ENCODE data around the gene TRAPPC3L.

Gene TRAPPC3L

DNA sequence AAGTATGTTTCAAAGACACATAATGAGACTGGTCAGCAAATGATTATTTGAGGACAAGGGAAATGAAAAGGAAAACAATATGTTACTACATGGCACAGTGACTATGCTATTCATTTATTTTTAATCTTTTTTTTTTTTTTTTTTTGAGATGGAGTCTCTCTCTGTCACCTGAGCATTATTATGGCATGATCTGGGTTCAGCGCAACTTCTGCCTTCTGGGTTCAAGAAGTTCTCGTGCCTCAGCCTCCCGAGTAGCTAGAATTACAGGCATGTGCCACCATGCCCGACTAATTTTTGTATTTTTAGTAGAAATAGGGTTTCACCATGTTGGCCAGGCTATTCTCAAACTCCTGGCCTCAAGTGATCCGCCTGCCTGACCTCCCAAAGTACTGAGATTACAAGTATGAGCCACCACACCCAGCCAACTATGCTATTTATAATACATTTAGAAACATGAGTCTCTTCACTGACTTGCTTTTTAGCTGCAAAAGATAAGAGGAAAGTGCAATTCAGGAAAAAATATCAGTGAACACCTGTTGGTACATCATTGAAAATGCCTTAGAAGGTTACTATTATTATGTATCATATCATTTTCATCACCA is 11.4 kb upstream of the TRAPPC3L start:
- no peak for DNase-seq

DNA sequence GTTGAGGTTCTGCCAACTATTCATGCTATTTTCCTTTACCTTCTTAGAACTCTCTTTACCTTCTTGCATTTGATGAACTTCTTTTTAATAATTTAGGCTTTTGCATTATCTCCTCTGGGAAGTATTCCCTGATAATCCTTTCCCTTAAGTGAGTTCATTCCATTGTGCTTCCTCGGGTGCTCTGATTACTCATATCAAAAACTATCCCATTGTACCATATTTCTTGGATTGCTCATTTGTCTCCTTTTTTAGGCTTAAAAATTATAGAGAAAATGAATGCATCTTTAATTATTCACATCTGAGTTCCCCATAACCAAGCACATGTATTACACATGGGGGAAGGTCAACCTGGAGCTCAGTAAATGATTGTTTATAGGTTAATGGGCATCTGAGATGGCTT is 10.6 kb upstream of the TRAPPC3L start:
- DNase-seq: no peak

DNA sequence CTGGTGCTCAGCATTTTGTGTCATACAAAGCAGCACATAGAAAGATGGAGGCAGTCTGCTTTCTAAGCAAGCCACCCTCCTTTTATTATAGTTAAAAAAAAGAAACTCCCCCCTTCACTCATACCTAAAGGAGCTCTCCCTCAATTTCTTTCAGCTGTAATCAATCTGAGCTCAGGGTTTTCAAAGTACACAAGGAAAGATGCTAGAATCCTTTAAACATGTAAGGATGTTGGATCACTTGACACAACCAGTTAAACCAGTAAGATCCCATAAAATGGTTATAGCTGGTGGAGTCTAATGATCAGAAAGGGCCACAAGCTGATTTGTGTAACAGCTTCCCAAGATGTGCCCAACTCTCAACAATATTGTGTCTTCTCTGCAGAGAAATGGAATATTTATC is 8.0 kb upstream of the TRAPPC3L start, which contains the start of gene CALHM4:
CALHM4 (plus strand) TSS at position 301 of the 400 bp plus-strand sequence; CDS start at position 344, 43 bp downstream.
- no peak for DNase-seq

GRCh38 chr6:116550796-116551195 is 5.3 kb upstream of the TRAPPC3L start:
- DNase-seq: no peak

DNA sequence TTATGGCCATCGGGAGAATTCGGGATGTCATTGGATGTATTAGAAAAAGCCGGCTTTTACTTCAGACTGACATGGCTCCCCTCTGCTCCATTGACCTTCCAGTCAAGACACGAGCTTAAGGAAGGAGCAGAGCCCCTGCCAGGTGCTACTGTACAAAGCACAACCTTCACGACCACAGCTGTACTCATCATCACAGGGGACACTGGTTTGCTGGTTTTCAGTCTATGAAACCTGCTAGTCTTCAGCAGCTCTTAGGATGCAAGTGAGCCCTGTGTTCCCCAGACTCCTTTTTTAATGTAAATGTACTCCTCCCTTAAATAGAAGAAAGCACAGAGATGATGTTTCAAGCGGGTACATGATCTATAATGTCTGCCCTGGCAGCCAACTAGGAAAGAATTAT is 1.9 kb upstream of the TRAPPC3L start:
- DNase-seq: no peak

GRCh38 chr6:116543149-116543548 is 2.3 kb downstream of the TRAPPC3L start:
- no peak for DNase-seq

GRCh38 chr6:116542426-116542825 is 3.1 kb downstream of the TRAPPC3L start:
- DNase-seq: no peak

DNA sequence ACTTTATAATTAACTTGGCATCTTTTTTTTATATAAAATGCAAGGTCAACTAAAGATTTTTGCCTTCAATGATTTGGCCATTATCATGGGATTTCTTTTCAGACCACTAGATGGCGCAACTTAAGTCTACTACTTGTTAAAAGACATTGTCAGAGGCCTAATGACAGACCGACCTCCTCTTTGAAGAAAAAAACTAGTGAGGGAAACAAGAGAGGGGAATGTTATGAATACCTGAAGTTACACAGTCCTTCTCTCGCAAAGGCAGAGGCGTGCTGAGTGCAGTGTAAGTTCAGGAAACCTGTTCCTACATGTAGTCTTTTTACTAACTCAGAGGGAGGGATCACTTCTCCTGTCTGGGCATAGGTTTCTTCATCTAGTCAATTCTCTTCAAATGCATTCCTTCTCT is 9.3 kb downstream of the TRAPPC3L start:
- DNase-seq: peak; percentile 55

- DNase-seq: no peak
These were observed 10.4 kb downstream of the TRAPPC3L start for GRCh38 chr6:116535109-116535508.

DNA sequence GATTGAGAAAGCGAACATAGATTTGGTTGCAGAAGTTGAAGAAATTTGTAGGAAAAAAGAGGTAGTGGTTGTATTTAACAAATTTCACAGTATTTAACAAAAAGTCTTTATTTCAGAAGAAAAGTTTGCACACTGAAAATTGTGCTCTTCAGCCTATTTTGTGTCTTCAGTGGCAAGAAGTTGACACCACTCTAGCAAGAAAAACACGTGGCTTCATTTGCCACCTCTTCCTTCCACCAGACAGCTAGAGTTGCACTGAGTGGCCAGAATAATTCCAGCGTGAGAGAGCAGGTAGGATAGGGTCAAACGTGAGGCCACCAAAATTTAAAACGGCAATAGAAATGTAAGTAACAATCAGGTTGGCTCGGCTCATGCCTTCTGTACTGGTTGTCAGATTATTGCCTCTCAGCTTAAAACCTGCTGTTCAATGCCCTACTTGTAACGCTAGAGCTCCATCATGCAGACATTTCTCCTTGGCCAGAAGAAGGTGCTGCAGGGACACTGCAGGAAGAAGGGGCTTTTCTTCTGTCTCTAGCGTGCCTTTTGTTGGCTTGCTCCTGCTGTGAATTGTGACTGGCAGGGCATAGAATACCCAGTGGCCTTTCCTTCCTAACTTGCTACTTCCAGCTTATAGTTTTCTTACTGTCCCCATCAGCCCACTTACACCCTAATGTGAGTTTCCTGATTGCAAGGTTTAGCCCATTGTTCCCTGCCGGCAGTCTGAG is 12.1 kb downstream of the TRAPPC3L start:
- DNase-seq: no peak

- DNase-seq: peak; percentile 47
These were observed 13.6 kb downstream of the TRAPPC3L start for GRCh38 chr6:116531675-116532570.

GRCh38 chr6:116530436-116530835 is 15.0 kb downstream of the TRAPPC3L start:
- peak; percentile 80 for DNase-seq

DNA sequence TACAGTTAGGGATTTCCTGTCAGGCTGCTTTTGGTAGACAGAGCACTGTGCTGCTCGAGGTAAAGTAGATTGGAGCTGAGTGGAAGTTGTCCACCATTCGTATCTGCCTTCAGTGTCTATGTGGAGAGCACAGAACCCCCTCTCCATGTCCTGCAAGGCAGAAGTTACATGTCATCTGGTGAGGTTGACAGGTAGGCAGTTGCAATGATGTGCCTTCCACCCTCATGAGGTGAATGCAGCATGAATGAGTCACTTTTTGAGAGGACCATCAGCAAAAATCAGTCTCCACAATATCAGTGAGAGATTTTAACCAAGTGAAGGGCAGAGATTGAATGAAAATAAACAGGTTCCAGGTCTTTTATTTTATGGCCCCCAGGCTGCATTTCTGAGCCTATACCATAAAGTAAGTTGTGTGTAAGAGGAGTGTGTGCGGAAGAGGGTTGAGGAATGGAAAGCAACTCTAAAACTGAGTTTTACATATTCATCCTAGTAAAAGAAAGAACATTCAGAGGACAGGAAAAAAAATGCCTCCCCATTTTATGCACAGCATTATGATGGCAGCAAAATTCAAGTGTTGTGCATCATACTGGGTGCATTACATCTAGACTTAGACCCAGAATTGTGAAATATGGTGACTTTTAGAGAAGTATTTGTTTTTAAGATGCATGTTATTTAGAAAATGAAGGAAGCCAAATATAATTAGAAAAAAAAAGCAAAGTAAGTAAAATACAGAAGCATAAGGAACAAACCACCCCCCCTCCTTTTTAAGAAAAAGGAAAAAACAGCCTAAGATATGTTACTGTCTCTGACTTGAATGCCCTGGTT is 15.8 kb downstream of the TRAPPC3L start:
- no peak for DNase-seq

- DNase-seq: no peak
These were observed 16.7 kb downstream of the TRAPPC3L start for GRCh38 chr6:116528780-116529179.

DNA sequence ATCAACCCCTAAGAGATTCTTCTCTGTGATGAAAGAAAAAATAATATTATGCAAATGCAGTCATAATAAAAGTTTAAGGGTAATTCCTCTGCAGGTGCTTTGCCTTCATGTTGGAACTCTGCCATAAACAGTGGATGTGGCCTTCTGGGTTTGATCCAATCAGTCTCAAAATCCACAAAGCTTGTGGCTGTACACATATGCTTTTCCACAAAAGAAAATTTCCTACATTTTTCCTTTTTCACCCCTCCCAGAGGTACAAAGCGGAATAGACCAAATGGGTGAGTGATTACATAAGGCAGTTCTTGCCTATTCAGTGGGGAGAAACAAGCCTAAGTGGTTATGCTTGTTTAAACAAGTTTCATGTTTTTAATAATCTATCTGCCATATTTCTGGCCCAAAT is 17.4 kb downstream of the TRAPPC3L start:
- no peak for DNase-seq

- DNase-seq: no peak
These were observed 21.2 kb downstream of the TRAPPC3L start for GRCh38 chr6:116524236-116524635.

DNA sequence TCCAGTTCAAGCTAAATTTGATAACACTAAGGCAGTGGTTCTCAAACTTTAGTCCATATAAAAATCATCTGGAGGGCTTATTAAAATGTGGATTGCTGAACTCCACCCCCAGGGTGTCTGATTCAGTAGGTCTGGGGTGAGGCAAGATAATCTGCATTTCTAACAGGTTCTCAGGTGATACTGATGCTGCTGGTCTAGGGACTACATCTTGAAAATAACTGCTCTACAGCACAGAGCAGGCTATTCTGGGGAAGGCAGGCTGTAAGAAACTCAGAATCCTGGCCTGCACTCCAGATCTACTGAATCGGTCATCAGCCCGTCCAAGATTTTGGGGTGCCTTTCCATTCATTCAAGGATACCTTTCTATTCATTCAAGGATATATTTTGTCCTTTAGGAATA is 22.6 kb downstream of the TRAPPC3L start:
- DNase-seq: no peak

GRCh38 chr6:116518621-116519368 is 26.7 kb downstream of the TRAPPC3L start:
- no peak for DNase-seq

GRCh38 chr6:116515141-116515540 is 30.3 kb downstream of the TRAPPC3L start:
- no peak for DNase-seq

GRCh38 chr6:116514111-116514510 is 31.4 kb downstream of the TRAPPC3L start:
- DNase-seq: no peak

- DNase-seq: no peak
These were observed 32.1 kb downstream of the TRAPPC3L start for GRCh38 chr6:116513224-116513875.
